Suppressor macrophage (primary cell): ENCODE data around the gene SMIM21.

Source experiments
- DNase-seq, 4 experiments: peaks; one replicate each; pipeline ENCODE4 v3.0.0-alpha.2; 2020 to 2022

The SMIM21 gene

DNA sequence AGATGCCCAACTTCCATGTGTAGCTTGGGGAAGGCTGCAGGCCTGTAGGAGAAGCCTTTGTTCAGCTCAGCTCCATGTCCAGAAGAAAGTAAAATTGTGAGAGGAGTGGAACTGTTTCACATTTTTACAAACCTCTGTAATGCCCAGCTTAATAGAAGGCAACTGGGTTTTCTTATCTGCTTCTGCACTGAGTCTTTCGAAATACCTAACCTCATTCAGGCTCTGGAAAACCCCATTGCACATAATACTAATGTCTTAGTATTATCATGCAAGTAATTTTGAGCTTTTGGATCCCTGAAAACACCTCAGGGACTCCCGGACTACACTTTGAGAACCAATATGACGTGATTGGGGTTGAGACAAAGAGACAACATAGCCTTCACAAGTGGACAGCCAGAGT lies 5.8 kb downstream of the SMIM21 start:
- DNase-seq: no peak

DNA sequence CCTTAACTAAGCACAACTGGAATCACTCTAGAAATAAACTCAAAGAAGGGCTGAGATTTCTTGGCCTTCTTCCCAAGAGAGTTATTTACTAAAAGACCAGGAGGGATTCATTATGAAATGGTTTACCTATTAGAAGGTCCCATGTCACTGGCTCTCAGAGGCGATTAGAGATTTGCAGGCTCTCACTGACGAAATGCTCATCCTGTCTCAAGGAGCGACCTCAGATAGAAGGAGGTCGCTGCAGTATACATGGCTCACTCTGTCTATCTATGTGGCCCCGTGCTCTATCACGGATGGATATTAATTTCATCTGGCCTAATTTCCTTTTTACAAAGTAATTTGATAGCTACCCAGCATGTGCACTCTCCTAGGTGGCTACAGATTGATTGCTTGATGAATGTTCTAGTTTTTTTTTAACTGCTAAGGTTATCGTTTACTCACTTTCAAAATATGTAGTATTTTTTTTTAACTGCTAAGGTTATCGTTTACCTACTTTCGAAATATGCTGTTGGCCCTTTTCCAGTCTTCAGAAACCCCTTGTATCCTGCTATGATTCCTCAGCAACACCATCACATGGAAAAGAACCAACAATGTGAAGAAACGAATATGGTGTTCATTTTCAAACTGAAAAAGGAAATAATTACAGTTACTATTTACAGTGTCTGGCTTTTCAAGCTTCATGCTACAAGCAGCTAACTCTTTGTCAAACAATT lies 9.1 kb downstream of the SMIM21 start:
- DNase-seq: no peak

DNA sequence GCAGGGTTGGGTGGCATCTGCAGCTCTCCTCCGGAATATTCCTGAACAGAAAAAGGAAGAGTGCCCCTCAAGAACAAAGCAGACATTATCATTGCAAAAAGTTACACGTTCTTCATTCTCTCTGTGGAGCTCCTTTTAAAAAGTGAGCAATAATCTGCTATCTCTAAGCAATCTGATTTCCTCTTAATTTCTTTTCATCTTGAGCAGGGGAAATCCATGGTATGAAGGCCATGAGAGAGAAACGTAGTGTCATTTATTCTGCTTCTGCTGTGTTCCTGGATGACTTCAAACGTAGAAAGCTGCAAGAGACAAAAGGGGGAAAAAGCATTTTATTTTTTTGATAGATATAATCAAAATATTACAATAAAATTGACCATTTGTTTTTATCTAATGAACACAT lies 16.9 kb downstream of the SMIM21 start:
- no peak for DNase-seq

DNA sequence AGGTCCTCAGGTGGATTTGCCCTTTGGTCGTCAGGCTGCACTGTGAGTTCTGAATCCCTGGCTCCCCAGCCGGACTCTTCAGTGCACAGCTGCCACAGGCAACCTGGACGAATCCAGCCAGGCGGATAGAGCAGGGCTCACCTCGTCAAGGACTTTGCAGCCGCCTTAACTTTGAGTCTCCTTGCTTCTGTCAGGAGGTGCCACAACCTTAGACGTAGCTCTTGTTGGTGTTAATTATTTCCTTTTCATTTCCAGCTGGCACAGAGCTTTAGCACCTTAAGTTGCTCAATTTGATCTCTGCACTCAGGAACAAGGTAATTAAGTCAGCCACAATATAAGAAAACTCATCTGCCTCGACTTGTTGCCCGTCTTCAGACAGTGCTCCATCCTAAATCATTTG lies 17.7 kb downstream of the SMIM21 start:
- DNase-seq: no peak

DNA sequence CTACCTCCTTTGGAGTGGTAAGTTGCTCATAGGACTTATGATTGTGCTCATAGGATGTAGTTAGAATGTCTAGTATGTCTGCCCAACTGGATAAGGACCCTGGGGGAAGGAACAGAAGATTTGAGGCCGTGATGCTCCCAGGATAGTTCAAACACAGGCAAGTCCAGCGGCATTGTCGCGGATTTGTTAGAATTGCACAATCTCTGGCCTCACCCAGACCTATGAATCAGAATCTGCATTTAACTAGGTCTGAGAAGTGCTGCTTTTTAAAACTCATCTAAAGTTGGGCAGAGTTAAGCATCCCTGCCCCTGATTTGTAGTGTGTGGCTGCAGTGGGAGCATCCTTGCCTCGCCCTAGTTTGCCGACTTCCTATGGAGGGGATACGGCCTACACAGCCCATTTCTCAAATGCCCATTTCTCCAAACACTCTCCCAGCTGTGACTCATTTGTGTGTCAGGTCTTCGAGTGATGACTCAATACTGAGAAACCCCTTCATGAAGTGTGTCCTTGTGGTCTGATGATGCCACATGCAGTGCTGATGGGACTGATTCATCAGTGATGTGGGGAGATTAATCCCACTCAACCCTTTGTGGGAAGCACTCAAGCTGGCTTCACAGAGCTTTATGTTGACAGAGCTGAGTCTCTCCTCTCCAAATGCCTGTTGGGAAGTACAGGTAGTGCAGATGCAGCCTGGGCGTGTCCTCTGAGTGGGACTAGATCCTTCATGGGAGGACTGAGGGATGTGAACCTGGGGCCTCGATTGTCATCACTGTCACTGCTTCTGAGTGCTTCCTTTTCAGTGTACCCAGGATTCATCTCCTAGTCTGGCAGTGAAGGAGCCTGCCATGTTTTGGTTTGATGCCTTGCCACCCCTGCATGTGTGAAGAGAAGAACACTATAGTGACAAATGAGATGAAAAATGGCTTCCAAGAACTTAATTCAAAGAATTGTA lies 18.7 kb downstream of the SMIM21 start:
- peak in 3 of 4 experiments; percentile 5 to 46 (median 21) for DNase-seq

DNA sequence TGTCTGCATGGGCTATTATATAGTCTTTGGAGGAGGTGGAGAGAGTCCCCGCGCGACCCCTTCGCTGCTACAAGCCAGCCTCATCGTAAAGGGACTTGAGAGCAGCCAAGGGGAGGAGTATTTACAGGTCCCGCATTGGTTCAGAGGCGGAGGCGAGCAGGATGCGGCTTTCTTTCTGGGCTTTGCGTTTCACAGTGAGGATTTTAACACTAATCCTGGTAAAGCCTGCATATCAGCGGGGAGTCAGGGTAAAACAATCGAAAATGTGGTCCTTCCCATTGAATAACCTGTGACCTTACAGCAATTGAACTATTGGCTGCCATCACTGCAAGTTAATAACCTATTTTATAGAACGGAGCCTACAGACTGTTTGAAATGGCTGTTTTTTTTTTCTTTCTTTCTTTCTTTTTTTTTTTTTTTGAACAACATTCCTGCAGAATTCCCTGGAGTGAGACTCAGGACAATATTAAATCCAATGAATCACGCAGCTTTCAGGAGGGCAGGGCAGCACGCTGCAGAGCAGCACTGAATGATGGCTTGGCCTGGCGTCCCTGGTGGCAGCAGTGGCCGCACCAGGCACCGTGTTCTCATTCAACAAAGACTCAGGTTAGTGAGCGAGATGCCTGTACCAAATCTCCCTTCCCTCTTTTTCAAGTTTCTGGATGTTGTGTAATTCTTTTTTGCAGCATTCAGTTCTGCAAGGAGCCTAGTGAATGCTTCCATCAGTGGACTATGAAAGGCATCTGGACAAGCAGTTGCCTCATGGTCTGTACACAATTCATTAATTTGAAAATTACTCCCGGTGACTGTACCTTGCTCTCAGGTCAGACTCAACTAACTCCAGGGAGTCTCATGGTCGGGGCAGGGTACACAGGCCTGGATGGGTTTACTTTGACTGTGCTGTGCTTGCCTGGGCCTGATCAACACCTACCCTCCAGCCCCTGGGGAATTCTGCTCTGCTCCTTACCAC lies 19.8 kb downstream of the SMIM21 start:
- DNase-seq: no peak

DNA sequence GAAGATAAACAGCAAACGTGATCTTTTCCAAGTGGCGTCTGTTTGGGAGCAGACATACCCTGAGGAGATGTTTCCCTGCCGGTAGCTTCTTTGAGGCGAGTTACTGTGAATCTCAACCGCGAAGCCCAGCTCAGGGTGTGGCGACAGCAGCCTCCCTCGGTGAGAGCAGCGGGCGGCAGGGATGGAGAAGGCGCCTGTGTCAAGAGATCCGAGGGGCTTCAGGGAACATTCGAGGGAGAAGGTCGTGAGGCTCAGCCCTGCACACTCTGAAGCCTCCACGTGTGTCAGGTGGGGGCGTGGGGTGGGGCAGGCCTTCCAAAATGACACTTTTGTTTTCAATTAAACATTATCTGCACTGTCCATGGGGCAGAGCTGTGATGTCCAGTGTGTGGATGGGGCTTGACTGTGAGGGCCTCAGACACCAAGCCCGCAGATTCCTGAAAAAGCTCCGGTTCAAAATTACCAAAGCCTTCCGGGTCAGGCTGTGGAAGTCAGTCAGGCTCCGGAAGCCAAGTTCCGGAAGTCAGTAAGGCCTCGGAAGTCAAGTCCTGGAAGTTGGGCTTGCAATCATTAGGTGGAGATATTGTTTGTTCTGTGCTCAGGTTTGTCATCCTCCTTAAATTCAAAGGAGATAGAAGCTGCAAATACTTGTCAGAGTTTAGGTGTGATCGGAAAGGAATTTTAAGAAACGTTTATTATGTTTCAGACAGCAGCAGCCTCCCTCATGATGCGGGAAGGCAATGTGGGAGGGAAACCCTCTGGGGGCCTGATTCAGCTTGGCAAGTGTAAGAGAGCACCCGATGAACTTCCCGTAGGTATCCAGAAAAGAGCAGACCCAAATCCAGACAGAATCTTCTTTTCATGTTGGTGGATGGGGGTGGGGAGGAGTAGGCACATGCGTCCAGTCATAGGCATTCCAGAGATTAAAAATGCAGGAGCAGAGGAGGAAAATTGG lies 20.7 kb downstream of the SMIM21 start:
- no peak for DNase-seq

DNA sequence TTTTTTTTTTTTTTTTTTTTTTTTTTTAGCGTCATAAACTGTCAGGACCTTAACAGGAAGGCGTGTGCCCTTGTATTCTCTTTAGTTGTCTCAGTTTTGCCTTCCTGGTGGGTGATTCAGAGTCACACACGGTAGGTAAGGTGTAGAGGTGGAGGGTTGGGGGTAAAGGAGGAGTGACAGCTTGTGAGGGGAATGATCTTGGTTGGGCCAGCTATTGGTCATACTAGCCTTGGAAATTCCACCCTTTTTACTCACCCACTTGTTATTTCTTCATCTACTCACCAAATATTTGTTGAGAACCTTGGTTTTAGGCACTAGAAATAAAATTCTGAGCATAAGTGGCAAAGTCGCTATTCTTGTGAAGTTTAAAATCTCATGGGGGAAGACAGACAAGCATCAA lies 22.2 kb downstream of the SMIM21 start:
- no peak for DNase-seq

DNA sequence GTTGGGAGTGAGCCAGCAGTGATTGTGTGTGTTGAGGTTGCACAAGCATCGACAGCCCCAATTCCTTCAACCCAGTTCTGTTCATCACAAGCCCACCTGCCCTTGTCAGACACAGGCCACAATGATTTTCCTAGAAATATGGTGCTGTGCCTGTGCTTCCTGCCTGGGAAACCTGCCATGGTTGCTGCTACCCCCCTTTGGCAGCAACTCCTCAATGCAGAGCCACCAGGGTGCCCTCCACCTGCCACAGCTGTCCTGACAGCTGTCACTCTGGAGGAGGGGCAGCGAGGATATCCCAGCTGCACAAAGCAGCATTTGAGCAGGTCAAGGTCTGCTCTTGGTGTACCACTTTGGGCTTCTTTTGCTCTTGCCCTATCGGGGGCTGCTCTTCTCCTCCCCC lies 27.1 kb downstream of the SMIM21 start:
- no peak for DNase-seq

DNA sequence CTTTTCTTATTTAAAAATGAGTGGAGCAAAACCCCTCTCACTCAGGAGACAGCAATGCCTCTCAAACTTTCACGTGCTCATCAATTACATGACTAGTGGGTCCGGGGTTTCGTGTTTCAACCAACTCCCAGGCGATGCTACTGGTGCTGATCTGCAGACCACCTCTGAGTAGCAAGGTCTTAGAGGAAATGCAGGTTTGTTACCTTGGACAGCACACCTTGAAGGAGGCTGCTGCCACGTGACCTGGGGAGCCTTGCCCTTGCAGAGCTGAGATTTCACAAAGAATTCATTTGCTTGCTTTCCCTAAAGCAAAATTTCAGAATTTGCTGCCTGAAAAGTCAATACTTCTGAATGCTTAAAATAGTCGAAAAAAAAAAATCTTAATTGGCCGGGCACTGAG lies 32.4 kb downstream of the SMIM21 start:
- DNase-seq: no peak

DNA sequence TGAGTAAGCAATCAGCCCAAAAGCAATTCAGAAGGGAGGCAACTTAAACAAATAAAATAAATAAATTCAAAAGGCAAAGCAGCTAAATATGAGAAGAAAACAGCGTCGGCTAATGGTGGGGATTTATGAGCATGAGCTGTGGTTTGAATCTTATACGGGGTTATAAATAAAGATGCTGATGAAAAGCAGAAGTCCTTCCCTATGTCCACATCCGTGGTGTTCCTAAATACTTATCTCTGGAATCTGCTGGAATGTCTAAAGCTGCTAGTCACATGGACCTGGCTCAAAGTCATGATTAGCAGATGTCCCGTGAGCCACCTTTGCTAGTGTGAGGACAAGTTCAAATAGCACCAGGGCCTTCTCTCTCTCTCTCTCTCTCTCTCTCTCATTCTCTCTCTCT lies 33.8 kb downstream of the SMIM21 start:
- no peak for DNase-seq

DNA sequence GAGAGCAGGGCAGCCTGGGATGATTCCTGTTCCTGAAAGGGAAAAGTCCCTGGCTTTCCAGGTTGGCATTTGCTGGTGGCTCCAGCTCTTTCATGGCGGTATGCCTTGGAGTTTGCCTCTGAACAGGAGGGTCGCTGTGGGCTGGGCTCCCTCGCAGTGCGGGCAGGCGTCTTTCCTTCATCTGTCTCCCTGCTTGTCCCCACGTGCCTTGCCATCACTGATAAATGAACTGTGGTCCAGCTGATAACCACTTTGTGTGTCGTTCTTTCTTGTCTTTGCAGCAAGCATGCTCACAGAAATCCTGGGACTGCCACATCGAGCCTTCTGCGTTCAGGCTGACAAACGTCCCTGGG lies 35.3 kb downstream of the SMIM21 start:
- DNase-seq: no peak

DNA sequence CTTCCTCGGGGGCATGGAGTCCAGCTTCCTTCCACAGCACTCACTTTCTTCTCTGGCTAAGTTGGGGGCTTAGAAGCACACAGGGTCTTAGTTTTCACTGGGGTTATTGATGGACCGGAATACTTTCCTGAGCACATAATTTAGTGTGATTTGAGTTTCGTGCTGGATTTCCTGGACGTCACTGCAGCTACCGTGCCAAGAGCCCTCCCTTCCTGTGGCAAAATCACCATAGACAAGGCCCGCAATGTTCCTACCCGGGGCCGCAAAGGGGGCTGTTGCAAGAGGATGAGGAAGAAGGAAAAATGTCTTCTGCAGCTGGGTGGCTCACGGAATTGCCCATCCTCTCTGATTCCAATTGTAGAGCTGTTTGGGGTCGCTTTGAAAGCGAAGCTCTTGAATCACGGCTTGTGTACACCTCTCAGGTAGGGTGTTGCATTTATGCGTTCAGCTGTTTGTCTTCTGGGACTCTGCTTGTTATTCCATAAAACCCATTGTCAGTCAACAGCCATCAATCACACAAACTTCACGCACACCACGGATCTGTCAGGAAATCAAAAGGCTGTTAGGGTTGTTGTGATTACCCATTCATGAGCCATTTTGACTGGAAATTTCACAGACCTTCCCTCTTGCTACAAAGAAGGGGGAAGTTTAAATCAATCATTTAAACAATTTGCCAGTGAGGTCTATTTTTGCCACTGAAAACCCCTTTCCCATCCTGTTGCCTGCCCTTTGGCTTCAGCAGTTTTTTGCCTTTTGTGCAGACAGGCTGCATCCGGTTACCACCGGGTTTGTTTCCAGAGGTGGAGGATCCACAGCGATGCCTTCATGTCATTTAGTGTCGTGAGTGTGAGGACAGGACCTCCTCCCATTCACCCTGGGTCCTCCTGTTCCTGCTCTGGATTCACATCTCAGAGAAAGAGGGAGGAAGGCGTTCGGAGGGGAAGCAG lies 36.0 kb downstream of the SMIM21 start:
- no peak for DNase-seq

DNA sequence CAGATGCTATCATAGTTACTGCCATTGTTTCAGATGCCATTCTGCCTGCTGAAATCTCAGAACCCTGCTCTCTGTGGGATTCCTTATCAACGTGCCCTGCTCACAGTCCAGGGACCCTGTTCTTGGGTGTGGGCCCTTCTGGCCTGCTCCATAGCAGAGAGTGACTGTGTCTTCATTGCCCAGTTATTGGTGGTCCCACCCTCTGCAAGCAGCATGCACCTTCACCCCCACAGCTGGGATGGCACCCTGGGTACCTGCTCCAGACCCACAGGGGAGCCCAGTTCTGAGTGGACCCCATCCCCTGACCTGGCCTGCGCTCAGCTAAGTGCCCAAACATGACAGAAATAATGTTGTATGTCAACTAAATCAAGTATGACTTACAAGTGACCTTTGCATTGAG lies 36.6 kb downstream of the SMIM21 start:
- no peak for DNase-seq

DNA sequence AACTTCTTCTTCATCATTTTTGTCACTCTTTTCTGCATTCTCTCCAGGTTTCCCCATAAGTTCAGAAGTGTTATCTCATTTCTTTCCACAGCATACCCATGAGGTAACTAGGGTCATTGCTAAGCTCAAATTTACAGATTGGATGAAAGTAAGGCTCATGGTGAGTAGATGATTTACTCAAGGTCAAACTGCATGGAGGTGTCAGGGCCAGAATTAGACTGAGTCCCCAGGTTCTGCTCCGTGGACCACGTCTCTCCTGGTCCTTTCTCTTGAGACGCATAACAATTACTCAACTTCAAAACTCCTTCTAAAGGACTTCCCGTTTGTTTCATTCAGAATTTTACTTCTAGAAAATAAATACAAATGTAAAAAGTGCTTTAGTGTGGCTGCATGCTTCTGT lies 43.4 kb downstream of the SMIM21 start:
- DNase-seq: no peak

DNA sequence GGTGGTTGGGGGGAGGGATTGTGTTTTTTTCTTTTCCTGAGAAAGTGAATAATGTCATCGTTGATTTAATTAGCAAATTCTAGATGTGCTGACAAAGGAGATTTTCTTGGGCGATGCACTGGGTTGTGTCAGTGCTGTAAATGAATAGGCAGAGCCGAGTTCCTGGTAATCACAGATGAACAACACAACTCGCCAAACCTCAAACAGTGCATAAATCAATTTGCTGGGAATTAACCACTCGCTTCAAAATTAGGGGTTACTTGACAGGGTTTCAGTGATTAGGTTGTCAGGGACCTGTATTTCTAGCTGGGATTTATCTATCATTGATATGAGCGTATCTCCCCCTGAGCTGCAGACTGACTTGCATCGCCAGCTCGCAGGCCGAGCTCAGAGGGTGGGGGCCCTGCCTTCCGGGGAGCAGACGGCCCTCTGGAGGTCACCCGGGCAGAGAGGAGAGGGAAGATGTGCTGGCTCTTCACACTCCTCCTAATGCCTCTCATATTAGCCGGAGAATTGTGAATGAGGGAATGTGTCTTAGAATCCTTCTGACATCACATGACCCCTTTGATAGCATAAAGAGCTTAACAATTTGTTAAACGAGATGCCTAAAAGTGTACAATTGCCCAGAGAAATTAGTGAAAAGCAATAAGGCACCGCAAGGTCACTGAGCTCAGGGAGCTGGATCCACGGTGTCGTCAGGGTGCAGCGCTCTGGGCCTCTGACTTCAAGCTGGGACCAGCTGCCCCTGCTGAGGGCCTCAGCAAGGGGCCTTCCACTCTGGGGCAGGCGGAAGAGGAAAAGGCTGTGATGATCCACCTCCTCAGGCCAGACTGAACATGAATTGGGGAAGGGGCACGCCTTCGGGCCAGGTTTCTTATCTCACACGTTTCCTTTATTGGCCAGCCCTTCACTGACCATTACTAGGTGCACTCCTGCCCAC lies 48.9 kb downstream of the SMIM21 start:
- no peak for DNase-seq

DNA sequence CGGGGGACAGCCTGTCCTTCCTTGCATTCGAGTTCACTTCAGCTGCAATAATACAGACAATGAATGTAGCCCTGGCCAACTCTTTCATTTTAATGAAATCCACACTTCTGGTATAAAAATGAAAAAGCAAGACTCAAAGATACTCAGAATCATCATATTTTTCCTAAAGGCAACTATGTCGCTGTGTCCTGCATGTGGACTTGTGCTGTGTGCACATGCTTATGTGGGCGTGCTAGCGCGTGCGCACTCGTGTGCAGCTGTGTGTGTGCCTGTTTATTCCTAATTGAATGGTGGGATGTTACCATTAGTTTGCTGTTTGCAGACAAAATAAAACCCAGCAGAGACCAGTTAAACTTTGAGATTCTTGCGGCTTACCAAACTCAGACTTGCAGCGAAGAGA lies 49.6 kb downstream of the SMIM21 start:
- no peak for DNase-seq

DNA sequence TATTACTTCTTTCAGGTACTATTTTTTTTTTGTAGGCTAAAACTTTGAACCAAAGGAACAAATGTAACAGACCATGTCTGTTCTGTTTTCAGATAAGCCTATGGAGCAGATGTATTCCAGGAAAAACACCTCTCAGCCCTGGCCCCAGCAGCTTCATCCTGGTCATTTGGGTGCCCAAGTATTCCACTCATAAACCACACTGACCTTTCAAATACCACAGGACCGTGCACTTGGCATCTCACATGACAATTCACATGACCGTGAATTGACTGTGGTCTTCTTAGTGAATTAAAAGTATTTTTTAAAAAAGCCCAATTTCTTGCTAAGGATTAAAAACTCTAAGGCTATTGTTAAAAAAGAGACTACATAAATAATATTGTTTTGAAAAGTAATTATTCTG lies 50.2 kb downstream of the SMIM21 start:
- no peak for DNase-seq

DNA sequence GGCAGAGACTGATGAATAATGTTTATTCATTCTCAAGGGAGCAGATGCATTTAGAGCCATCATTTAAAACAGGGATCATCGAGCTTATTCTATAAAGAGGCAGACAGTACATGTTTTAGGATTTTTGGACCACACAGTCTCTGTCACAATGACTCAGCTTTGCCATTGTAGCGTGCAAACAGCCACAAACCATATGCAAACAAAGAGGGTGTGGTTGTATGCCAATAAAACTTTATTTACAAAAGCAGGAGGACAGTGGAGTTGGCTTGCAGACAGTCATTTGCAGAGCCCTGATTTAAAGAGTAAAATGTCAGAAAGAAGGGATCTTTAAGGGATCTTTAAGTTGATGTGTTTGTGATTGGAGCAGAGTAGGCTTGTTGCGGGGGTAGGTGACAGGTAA lies 51.5 kb downstream of the SMIM21 start:
- DNase-seq: no peak
